HepG2 (cell line): Measurements from ENCODE around the gene GDPD5. TPM values are rescaled to one million over a fixed set of nuclear protein-coding genes. Genes with fewer than 3 reads are reported as not detected.

Source experiments
- ATF3 ChIP-seq: sonication (generic); formaldehyde crosslinking; IDR thresholded peaks from 2 replicates; pipeline ENCODE4 v1.4.0; 2020; ENCODE audit warnings: missing genetic modification reagents
- ETV5 ChIP-seq: IDR thresholded peaks from 2 replicates; pipeline ENCODE4 v1.6.1; 2018; ENCODE audit warnings: missing biosample characterization, missing genetic modification reagents, inconsistent platforms, borderline replicate concordance
- GTF3A ChIP-seq: sonication (generic); formaldehyde crosslinking; conservative IDR thresholded peaks from 2 replicates; pipeline ENCODE4 v1.4.0; 2020; ENCODE audit warnings: mild to moderate bottlenecking, missing genetic modification reagents
- IKZF4 ChIP-seq: sonication (generic); formaldehyde crosslinking; IDR thresholded peaks from 2 replicates; pipeline ENCODE4 v1.5.1; 2020; ENCODE audit warnings: borderline replicate concordance, mild to moderate bottlenecking, low read depth, missing genetic modification reagents; ENCODE audit errors: not compliant biosample characterization
- KLF12 ChIP-seq: sonication (generic); formaldehyde crosslinking; IDR thresholded peaks from 2 replicates; pipeline ENCODE4 v1.4.0; 2020; ENCODE audit warnings: missing genetic modification reagents, borderline replicate concordance
- MED8 ChIP-seq: sonication (generic); formaldehyde crosslinking; IDR thresholded peaks from 2 replicates; pipeline ENCODE4 v1.8.1; 2023; ENCODE audit warnings: mild to moderate bottlenecking, missing genetic modification reagents; ENCODE audit not compliant: insufficient replicate concordance
- SMARCE1 ChIP-seq: fragments of 450-650 bp; IDR thresholded peaks from 2 replicates; pipeline ENCODE4 v1.6.1; 2017; ENCODE audit warnings: borderline replicate concordance
- ZBTB3 ChIP-seq: sonication (generic); formaldehyde crosslinking; IDR thresholded peaks from 2 replicates; pipeline ENCODE4 v1.4.0; 2020; ENCODE audit warnings: low read depth, mild to moderate bottlenecking, moderate library complexity, missing genetic modification reagents, borderline replicate concordance
- ZBTB34 ChIP-seq: sonication (generic); formaldehyde crosslinking; IDR thresholded peaks from 2 replicates; pipeline ENCODE4 v1.8.0; 2022; ENCODE audit warnings: mild to moderate bottlenecking, missing genetic modification reagents
- ZFAT ChIP-seq: sonication (generic); formaldehyde crosslinking; conservative IDR thresholded peaks from 2 replicates; pipeline ENCODE4 v1.8.1; 2023; ENCODE audit warnings: missing genetic modification reagents, inconsistent platforms
- ZMYM3 ChIP-seq: sonication (generic); formaldehyde crosslinking; IDR thresholded peaks from 2 replicates; pipeline ENCODE4 v1.5.1; 2020; ENCODE audit warnings: mild to moderate bottlenecking, missing genetic modification reagents
- ZNF230 ChIP-seq: sonication (generic); formaldehyde crosslinking; IDR thresholded peaks from 2 replicates; pipeline ENCODE4 v1.4.0; 2020; ENCODE audit warnings: mild to moderate bottlenecking, missing genetic modification reagents
- ZNF251 ChIP-seq: sonication (generic); formaldehyde crosslinking; IDR thresholded peaks from 2 replicates; pipeline ENCODE4 v1.9.0; 2021; ENCODE audit warnings: mild to moderate bottlenecking, missing genetic modification reagents
- ZNF329 ChIP-seq: sonication (generic); formaldehyde crosslinking; IDR thresholded peaks from 2 replicates; pipeline ENCODE4 v1.9.0; 2021; ENCODE audit warnings: low read depth, mild to moderate bottlenecking, missing genetic modification reagents
- ZNF496 ChIP-seq: sonication (generic); formaldehyde crosslinking; IDR thresholded peaks from 2 replicates; pipeline ENCODE4 v1.8.1; 2023; ENCODE audit warnings: mild to moderate bottlenecking, moderate library complexity, missing genetic modification reagents; ENCODE audit not compliant: insufficient replicate concordance
- ZNF546 ChIP-seq: sonication (generic); formaldehyde crosslinking; conservative IDR thresholded peaks from 2 replicates; pipeline ENCODE4 v1.8.1; 2023; ENCODE audit warnings: mild to moderate bottlenecking, missing genetic modification reagents
- ZSCAN21 ChIP-seq: sonication (generic); formaldehyde crosslinking; IDR thresholded peaks from 2 replicates; pipeline ENCODE4 v1.8.0; 2022; ENCODE audit warnings: mild to moderate bottlenecking, missing genetic modification reagents, moderate library complexity, borderline replicate concordance
- polyA plus RNA-seq, 8 experiments: library from polyadenylated mRNA; depleted of rRNA in 3 of 8; stranded (reverse) in 7 of 8; unstranded in 1 of 8; fragments of >200 nt; fragmentation: Illumina TruSeq in 4 of 8; extraction: Trizol in 4 of 8; gene quantifications; 2 replicates each; pipeline versions ENCODE4 v1.2.1 to v1.2.3, GENCODE V29; 2011 to 2016; ENCODE audit warnings: low read depth in 4 of 8, missing spikeins in 1 of 8, mixed read lengths in 1 of 8; ENCODE audit not compliant: insufficient read depth in 1 of 8
- total RNA-seq, 5 experiments: library from RNA; depleted of rRNA; stranded (reverse); fragments of >200 nt; fragmentation: Illumina TruSeq; extraction: Trizol; gene quantifications; 2 replicates each; pipeline ENCODE4 v1.2.3, GENCODE V29; 2016; ENCODE audit warnings: low read depth in 1 of 5
- TF ChIP-seq, protein P1 (sequence below): sonication (generic); formaldehyde crosslinking; conservative IDR thresholded peaks from 2 replicates; pipeline ENCODE4 v1.8.0; 2022; ENCODE audit warnings: mild to moderate bottlenecking, moderate library complexity, missing genetic modification reagents
- TF ChIP-seq, protein P2 (sequence below): sonication (generic); formaldehyde crosslinking; IDR thresholded peaks from 2 replicates; pipeline ENCODE4 v1.5.1; 2020; ENCODE audit warnings: mild to moderate bottlenecking, moderate library complexity, missing genetic modification reagents

The GDPD5 gene
- total and polyA plus RNA-seq, 2 of the 13 experiments (the other 11 are each of a cell fraction or from before 2014, with no cell fraction given) = 55.0 to 67.5 TPM

DNA sequence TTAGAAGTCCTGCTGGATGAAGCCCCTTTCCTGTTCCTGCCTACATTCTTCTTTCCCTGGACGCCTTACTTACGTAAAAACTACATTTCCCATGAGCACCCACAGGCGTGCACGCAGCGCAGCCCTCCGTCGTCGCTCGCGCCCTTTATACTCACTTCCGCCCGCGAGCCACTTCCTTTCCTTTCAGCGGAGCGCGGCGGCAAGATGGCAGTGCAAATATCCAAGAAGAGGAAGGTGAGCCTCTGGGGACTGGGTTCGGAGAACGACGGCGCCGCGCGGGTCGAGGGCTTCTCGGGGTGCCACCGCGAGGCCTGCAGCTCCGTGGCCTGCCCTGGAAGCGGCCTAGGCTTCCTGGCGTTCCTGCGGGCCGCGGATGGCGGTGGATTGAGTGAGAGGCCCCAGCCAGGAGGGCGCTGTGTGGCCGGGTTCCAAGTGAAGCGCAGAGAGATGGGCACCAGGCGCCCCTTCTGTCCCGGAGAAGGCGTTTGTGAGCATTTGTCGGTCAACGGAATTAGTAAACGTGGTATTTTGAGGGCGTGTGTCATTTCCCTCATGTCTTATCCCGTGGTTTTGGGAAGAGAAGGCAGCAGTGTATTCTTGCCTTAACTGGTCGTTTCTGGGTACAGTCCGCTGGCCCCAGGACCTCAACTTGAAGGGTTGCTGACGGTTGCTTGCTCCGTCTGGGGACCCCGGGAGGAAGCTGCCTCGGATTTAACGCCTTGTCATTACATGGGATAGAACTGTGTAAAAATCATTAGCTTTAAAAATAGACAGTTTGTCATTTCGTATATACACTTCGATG, 126.2 kb downstream of the GDPD5 start, which contains the start of gene RPS3 (continued):
- TF ChIP-seq ZFAT (no peak), ETV5 (peak; percentile 93), KLF12 (peak; percentile 85; the same call in 1 of the 2 replicates), ZBTB34 (no peak; the same call in 1 of the 2 replicates), ZNF546 (CRISPR knock-in tag) (no peak; the same call in 1 of the 2 replicates), ZNF329 (CRISPR knock-in tag) (peak; percentile 89), MED8 (CRISPR knock-in tag) (peak; percentile 90), ZMYM3 (CRISPR knock-in tag) (peak; percentile 29; the same call in 1 of the 2 replicates), IKZF4 (CRISPR knock-in tag) (peak; percentile 76), GTF3A (CRISPR knock-in tag) (0 out of 2 replicates have a peak, but pooled peaks have one; percentile 67), ZSCAN21 (CRISPR knock-in tag) (peak; percentile 43; the same call in 1 of the 2 replicates), ZNF251 (no peak), ZNF230 (CRISPR knock-in tag) (peak; percentile 85; the same call in 1 of the 2 replicates), ZBTB3 (CRISPR knock-in tag) (0 out of 2 replicates have a peak, but pooled peaks have one; percentile 59), SMARCE1 (no peak), ATF3 (CRISPR knock-in tag) (peak; percentile 44; the same call in 1 of the 2 replicates), ZNF496 (CRISPR knock-in tag) (no peak)
- TF ChIP-seq, protein P1, sequence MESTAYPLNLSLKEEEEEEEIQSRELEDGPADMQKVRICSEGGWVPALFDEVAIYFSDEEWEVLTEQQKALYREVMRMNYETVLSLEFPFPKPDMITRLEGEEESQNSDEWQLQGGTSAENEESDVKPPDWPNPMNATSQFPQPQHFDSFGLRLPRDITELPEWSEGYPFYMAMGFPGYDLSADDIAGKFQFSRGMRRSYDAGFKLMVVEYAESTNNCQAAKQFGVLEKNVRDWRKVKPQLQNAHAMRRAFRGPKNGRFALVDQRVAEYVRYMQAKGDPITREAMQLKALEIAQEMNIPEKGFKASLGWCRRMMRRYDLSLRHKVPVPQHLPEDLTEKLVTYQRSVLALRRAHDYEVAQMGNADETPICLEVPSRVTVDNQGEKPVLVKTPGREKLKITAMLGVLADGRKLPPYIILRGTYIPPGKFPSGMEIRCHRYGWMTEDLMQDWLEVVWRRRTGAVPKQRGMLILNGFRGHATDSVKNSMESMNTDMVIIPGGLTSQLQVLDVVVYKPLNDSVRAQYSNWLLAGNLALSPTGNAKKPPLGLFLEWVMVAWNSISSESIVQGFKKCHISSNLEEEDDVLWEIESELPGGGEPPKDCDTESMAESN (CRISPR knock-in tag) = peak; percentile 85
- TF ChIP-seq, protein P2, sequence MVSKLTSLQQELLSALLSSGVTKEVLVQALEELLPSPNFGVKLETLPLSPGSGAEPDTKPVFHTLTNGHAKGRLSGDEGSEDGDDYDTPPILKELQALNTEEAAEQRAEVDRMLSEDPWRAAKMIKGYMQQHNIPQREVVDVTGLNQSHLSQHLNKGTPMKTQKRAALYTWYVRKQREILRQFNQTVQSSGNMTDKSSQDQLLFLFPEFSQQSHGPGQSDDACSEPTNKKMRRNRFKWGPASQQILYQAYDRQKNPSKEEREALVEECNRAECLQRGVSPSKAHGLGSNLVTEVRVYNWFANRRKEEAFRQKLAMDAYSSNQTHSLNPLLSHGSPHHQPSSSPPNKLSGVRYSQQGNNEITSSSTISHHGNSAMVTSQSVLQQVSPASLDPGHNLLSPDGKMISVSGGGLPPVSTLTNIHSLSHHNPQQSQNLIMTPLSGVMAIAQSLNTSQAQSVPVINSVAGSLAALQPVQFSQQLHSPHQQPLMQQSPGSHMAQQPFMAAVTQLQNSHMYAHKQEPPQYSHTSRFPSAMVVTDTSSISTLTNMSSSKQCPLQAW (CRISPR knock-in tag) = peak; percentile 92
